Measurements from ENCODE around the gene NOSIP. TPM values are rescaled to one million over a fixed set of nuclear protein-coding genes. Genes with fewer than 3 reads are reported as not detected.

The NOSIP gene
- total RNA-seq, 1 donor from 2014 or later: 22.8 TPM

DNA sequence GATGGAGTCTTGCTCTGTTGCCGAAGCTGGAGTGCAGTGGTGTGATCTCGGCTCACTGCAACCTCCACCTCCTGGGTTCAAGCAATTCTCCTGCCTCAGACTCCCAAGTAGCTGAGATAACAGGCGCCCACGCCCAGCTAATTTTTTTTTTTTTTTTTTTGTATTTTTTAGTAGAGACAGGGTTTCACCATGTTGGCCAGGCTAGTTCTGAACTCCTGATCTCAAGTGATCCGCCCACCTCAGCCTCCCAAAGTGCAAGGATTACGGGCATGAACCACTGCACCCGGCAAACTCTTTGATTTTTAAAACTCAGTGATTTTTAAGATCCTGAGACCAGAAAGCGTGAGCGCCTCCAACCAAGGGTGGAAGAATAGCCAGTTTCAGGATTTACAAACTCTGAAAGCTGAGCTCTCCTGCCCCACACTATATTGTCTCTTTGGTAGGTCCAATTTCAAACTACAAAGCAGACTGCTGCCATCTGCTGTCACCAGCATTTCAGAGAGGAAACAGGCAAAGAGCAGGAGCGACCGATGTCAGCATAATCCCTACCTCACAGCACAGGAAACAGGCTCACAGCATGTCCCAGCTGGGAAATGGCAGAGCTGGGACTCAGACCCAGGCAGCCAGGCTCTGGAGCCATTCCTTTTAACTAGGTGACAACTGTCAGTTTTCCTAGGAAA is 9.2 kb downstream of the NOSIP start:
- no peak for DNase-seq

DNA sequence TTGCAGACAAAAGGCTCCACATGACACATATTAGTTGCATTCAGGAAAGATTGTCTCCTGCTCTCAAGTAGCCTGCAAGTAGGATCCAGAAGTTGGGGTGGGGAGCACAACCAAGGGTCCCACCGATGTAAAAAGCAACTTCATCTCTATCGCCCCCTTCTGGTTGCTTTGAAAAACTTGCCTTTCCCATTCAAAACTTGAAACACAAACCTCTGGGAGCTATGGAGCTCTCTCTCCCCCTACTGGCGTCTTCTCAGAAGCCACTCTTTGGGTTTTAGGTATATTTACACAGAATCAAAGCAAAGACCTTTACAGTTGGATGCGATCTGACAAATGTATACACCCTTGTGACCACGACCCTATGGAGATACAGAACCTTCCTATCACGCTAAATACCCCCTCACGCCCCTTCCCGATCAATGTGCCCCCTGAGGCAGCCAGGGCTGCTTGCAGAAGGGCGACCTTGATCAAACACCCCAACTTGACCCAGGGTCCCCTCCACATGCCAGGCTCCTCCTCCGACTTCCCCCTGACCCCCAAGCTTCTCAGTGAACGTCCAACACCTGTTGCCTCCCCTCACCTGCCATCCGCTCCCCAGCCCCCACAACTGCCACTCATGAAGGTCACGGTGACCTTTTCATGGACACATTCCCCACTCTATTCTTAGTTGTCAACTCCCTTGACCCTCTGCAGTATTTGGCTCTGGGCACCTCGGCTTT is 10.1 kb downstream of the NOSIP start:
- DNase-seq: no peak

DNA sequence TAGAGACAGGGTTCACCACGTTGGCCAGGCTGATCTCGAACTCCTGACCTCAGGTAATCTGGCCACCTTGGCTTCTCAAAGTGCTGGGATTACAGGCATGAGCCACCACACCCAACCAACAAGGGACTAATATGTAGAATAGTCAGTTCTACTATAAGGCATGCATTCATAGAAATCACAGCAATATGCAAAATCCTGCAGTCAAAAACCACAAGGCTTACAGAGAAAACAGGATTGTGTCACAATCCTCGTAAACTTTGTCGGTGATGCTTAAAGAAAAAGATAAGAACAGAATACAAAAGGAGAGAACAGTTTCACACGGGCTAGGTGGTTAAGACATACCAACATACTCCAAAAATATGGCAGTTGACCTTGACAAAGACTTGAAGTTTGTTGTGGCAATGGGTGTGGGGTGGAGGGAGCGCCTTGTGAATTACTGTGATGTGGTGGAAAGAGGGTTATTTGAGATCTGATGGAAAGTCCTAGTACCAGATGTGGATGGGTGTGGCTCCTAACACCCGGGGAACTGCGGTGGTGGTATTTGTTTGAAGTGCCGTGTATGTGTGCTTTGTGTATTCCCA is 12.4 kb downstream of the NOSIP start:
- no peak for DNase-seq

DNA sequence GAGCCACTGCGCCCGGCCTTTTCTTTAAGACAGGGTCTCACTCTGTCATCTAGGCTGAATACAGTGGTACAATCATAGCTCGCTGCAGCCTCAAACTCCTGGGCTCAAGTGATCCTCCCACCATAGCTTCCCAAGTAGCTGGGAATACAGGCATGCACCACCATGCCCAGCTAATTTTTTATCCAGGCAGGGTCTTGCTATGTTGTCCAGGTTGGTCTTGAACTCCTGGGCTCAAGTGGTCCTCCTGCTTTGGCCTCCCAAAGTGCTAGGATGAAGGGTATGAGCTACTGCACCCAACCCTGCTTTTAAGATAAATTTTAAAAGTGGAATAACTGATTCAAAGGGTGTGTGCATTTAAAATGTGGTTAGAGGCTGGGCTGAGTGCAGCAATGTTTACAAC is 14.1 kb downstream of the NOSIP start:
- no peak for DNase-seq

DNA sequence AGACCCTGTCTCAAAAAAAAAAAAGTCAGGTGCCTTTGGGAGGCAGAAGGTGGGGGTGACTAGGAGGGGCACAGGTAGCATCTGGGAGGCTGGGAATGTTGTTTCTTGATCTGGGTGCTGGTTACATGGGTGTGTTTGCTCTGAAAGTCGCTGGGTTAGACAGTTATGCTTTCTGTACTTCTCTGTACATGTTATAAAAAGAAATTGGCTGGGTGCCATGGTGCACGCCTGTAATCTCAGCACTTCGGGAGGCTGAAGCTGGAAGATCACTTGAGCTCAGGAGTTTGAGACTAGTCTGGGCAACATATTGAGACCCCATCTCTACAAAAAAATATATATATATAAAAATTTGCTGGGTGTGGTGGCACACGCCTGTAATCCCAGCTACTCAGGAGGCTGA is 15.1 kb downstream of the NOSIP start:
- DNase-seq: no peak

DNA sequence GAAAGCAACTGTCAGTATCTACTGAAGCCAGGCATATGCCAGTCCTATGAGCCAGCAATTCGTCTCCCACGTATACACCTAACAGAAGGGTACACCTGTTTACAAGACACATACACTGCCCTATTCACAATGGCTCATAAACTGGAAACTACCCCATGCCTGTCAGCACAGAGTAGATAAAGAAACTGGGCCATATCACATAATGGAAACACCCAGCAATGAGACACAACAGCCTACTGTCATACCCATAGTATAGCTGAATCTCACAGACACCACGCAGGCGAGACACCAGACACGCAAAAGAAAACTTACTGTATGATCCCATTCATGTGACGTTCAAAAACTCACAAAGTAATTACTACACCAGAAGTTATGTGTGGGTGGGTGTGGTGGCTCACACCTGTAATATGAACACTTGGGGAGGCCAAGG is 15.7 kb downstream of the NOSIP start:
- no peak for DNase-seq

DNA sequence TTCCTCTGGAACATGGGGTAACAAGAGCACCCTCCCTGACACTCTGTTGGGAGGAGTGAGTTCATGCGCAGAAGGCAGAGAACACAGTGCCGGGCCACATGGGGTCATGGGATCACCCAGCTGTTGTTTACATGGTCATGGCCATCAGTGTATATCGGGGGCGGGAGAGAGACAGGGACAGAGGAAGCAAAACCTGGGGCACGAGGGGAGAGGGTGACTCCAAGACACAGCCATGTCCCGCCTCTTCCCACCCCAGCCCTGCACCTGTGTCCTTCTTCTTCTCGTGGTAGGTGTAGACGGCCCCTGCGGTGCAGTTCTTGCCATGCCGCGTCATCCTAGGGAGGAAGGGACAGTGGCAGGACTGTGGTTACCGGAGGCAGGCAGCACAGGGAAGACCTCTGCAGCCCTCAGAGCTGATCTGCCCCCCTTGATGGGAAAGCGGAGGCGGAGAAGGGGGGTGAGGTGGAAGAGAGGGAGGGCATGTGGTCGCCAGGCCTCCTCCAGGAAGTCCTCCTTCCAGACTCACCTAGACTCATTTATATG is 19.9 kb downstream of the NOSIP start:
- no peak for DNase-seq

DNA sequence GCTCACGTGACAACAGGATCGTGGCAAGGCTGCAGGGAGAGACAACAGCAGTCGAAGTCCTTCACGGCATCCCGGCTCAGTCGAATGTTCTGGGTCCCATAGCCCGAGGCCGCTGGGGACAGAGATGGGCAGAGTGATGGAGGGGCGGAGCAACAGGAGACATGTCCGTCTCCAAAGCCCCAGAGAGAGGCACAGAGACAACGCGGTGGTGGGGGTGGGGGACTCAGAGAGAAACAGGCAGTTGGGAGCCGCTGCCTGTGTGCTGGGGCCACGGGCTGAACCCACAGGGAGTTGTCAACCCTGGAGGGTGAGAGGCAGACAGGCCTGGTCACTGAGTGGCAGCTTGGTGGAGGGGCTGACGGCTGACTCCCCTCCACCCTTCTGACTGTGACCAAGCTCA is 20.4 kb downstream of the NOSIP start:
- DNase-seq: no peak

DNA sequence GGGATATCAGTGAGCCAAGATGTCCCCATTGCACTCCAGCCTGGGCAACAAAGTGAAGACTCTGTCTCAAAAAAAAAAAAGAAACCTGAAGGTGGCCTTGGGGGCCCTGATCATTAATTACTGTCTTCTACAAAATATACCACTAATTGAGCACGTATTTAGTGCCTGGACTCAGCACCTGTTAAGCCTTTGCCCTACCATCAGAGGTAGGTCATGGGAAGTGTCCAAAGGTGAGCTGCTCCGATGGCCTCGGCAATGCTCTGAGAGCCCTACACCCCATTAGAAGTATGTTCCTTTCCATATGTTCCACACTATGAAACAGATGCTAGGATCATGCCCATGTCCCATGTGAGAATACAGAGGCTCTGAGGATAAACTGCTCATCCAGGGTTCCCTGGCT is 20.9 kb downstream of the NOSIP start:
- DNase-seq: no peak

DNA sequence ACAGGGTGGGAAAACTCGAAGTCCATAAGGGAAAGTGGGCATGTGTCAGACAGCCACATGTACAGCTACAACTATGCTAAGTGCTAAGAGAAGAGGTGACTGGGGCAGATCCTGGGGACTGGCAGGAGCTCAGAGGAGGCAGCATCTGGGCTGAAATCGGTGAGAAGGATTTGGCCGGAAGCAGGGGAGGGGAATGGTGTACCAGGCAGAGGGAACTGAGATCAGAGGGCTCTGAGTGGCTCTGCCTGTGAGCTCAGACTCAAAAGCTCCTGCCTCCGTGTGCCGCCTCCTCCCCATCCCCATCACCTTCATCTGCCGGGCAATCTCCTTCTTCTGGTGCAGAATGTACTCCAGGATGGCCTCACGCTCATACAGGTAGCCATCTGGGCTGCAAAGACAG is 21.8 kb downstream of the NOSIP start:
- DNase-seq: no peak

DNA sequence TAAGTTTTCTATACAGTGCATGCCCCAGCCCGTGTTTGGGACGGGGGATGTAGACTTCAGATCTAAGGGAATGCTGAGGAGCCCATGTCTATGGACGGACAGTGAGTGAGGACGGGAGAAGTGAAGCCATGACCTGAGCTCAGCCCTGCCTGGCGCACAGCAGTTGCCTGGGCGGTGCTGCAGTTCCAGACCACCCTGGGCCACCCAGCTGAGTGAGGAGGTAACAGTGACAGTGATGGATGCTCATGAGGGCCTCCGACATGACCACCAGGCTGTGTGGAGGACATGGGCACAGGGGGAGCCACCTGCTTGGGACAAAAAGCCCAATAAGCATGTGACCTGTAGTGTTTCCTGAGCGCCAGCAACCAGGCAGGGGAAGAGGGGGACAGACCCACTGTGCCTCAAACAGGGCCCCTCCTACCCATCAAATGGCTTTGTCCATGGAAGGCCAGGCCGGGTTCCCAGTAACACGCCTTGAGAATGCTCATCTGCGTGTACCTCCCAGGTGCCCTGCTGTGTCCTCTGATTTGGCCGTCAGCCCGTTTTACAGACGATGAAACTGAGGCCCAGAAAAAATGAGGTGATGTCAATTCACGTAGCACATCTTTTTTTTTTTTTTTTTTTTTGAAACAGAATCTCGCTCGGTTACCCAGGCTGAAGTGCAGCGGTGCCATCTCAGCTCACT is 22.6 kb downstream of the NOSIP start:
- DNase-seq: no peak

DNA sequence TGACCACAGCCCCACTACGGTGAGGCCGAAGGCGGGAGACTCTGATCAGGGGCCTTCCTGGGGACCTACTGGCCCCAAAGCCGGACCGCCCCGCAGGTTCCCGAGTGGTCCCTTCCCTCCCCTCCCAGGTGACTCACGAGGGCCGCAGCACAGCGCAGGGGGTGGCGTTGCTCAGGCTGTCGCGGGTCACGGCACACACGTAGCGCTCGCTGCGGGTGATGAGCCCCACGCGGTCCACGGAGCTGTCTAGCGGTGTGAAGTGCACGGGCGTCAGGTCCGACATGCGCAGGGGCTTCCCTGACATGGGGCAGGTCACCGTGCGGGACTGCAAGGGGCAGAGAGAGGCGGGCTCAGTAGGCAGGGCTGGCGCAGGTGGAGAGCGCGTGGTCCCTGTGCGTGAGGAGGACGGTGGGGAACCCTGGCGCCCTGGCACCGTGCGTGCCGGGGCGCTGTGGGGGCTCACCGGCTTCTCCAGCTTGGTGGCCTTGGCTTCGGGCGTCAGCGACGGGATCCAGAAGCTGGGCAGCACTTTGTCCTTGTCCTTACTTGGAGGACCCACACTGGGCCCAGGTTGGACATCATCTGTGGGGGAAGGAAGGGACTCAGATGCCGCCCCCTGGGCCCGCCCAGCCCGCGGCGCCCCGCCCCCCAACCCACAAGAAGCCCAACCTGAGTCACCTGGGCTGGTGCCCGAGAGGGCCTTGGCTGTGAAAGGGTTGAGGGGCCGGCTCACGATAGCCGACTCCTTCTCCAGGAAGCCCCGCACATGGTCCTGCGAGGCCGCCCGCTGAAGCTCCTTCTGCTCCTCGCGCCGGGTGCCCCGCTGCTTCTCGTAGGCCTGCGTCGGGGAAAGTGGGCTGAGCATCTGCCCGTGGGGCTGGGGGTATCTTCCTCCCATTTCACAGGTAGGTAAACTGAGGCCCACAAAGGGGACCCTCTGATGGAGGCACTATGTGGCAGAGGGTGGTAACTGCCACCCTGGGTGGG is 23.7 kb downstream of the NOSIP start:
- no peak for DNase-seq

DNA sequence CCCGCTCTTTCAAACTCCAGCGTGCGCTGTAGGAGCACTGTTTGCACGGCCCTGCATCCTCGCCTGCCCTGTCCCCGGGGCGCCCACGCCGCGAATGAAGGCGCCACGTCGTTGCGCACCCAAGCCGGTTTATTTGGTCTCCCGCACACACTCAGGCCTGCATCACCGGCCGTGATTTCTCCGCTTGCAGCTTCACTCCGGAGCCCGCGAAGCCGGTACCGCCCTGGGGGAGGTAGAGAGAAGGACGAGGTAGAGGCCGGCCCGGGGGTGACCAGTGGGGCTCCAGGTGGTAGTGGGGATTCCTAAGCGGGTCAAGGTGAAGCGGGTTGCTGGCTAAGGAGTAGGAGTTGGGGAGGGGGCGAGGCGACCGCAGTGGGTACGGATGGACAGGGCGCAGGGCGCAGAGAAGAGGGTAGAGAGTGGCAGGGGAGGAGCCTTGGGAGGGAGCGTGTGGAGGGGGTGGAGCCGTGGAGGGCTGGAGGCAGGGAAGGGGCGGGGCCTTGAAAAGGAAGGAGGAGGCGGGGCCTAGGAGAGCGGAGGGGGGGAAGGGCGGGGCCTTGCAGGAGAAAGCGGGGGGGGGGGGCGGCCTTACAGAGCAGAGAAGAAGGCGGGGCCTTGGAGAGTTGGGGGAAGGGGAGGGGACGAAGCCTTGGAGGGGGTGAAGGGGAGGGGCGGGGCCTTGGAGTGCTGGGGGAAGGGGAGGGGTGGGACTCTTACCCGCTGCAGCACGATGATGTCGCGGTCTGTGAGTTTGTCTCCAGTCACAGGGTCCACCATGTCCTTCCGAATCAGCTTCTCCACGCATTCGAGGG is 24.6 kb downstream of the NOSIP start:
- DNase-seq: no peak

DNA sequence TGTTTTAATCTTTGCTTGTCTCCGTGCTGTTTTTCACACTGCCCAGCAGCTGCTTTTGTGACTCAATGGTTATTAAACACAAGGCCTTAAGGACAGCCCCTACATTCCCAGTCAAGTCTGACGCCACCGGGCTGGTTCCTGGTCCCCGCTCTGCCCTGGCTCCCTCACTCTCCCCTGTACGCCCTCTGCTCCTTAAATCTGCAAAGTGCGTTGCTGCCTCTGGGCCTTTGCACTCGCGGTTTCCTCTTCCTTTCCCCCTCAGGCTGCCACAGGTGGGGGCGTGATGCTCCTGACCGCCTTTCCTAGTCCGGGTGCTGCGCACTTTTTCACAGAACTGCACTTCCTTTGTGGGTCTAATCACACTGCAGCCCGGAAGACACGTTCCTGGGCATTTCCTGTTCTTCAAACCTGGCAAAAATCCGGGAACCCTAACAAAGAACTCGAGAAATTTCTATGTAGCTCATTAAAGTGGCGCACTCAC is 25.6 kb downstream of the NOSIP start:
- no peak for DNase-seq

DNA sequence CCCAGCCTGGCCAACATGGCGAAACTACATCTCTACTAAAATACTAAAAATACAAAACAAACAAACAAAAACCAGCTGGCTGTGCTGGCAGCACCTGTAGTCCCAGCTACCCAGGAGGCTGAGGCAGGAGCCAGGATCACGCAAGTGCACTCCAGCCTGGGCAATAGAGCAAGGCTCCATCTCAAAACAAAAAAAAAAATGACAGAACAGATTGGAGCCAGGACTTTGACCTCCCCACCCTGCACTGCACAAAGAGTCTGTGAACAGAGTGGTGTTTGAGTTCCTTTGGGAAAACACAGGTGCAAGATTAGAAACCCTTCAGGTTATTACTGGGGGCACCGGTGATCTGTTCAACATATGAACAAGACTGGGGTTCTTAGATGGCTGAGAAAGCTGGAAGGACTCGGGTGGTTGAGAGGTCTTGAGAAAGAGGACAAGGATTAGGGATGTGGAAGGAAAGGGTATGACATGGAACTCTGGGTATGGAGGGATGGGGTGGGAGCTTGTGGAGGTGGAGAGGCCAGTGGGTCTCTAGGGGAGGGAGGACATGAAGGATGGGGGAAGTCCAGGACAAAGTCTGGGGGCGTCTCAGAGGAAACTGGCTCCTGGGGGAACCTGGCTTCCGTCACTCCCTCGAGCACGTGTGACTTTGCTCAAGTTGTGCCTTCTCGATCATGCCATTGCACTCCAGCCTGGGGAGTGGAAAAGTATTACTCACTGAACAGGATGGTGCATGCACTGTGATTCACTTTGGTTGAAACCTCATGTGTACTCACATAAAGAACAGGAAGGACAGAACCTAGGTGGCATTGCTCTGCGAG is 26.7 kb downstream of the NOSIP start:
- DNase-seq: no peak

DNA sequence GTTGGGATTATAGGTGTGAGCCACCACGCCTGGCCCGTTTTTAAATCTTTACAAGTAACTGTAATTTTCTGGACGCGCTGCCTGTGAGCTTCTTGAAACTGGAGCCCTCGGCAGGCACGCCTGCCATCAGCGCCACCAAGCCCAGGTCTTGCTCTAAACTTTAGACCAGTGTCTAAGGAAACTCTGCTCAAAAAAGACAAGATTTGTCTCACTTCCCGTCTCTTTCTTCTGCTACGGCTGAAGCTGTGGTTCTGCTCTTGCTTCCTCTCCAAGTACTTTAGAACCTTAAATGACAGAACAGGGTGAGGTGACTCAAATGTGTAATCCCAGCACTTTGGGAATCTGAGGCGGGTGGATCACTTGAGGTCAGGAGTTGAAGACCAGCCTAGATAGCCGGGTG is 27.6 kb downstream of the NOSIP start:
- DNase-seq: no peak

DNA sequence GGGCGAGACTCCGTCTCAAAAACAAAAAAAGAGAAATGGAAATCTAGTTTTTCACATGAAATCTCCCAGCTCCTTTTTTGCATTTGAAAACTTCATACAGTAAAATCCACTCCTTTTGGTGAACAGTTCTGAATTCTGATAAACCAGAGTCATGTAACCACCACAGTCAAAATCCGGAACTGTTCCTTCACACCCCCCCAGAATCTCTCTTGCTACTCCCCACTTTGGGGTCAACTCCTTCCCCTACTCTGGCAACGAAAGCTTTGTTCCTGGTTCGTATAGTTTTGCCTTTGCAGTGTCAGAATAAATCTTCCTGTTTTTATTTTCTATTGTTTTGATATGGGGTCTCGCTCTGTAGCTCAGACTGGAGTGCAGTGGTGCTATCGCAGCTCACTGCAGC is 28.8 kb downstream of the NOSIP start:
- no peak for DNase-seq

DNA sequence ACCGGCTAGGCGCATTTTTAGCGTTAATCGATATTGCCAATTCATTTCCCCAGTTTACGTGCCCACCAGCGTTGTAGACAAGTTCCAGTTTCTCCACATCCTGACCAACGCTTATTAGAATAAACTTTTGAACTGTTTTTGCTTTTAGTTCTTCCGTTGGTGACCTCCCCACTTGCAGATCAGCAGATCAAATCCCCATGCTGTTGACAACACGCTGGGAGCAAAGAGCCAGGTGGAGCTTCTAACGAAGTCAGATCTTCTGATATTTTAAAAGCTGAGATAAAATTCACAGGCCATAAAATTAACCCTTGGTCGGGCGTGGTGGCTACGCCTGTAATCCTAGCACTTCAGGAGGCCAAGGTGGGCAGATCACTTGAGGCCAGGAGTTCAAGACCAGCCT is 31.3 kb downstream of the NOSIP start:
- no peak for DNase-seq

DNA sequence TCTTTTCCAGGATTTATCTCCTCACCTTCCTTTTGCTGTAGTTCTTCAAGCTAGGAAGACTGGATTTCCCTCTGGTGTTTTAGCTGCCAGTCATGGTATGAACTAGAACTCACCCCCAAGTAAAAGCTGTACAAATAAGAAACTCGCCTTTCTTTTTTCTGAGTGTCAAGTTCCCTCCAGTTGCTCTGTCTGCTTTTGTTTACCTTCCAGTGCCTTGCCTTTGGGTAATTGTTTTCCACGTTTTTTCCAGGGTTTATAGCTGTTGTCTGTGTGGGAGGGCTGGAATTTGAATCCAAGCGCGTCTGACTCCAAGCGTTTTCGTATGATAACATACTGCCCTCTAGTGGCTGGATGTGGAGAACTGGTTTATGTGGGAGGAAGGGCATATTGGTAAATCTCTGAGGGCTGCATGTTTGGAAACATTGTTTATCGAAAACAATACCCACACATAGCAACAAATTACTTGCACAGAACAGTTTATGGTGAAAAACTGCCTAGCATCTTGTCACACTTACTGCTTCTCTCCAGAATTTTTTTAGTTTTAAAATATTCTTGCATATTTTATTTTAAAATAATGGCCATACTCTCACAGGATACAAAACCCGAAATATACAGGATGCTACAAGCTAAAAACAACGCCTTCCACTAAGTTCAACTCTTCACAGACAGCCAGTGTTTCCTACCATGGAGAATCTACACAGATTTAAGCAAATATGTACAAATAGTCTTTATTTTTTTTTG is 33.4 kb downstream of the NOSIP start:
- DNase-seq: peak; percentile 62
